Measurements from ENCODE around the gene BUD23. TPM values are rescaled to one million over a fixed set of nuclear protein-coding genes. Genes with fewer than 3 reads are reported as not detected.

BUD23 gene
- total RNA-seq, 4 donors from 2014 or later = 22.5 to 50.6 (median 39.3) TPM

DNA sequence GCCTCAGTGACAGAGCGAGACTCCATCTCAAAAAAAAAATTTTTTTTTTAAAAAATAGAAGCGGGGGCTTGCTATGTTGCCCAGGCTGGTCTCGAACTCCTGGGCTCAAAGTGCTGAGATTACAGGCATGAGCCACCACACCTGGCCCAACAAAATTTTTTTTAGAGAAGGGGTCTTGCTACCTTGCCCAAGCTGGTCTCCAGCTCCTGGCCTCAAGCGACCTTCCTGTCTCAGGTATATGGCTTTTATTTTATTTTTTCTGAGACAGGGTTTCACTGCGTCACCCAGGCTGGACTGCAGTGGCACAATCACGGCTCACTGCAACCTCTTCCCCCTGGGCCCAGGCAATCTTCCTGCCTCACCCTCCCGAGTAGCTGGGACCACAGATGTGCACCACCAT is 56.8 kb downstream of the BUD23 start:
- WGBS, 2 donors = 89 to 91% methylated on average over 7 of the region's 7 CpGs
- Histone ChIP-seq H3K4me3 (no peak overlapping the region), H3K4me1 (peaks cover 0 to 33% (median 12%) of the 10 kb centered on the region in 4 donors), H3K27me3 (no peaks in the 10 kb centered on the region), H3K27ac (peak overlapping the region in 1 of 4 donors; percentile 91), H3K9me3 (no peaks in the 10 kb centered on the region), H3K36me3 (peaks cover 0 to 18% (median 0%) of the 10 kb centered on the region in 3 donors)
- TF ChIP-seq EP300 (IDR thresholded peaks at IDR 0.05) = no peak
- TF ChIP-seq, protein P1, sequence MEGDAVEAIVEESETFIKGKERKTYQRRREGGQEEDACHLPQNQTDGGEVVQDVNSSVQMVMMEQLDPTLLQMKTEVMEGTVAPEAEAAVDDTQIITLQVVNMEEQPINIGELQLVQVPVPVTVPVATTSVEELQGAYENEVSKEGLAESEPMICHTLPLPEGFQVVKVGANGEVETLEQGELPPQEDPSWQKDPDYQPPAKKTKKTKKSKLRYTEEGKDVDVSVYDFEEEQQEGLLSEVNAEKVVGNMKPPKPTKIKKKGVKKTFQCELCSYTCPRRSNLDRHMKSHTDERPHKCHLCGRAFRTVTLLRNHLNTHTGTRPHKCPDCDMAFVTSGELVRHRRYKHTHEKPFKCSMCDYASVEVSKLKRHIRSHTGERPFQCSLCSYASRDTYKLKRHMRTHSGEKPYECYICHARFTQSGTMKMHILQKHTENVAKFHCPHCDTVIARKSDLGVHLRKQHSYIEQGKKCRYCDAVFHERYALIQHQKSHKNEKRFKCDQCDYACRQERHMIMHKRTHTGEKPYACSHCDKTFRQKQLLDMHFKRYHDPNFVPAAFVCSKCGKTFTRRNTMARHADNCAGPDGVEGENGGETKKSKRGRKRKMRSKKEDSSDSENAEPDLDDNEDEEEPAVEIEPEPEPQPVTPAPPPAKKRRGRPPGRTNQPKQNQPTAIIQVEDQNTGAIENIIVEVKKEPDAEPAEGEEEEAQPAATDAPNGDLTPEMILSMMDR (IDR thresholded peaks at IDR 0.05) = no peak
- no peak for TF ChIP-seq POLR2A (IDR thresholded peaks at IDR 0.05)
- no peak for DNase-seq (ENCODE audit: low spot score in 2 of 2)

GRCh38 chr7:73740771-73741170 is 57.4 kb downstream of the BUD23 start:
- Histone ChIP-seq H3K36me3 (peaks cover 0 to 12% (median 0%) of the 10 kb centered on the region in 3 donors), H3K4me3 (no peak overlapping the region), H3K9me3 (no peaks in the 10 kb centered on the region), H3K4me1 (peaks cover 0 to 33% (median 12%) of the 10 kb centered on the region in 4 donors), H3K27me3 (no peaks in the 10 kb centered on the region), H3K27ac (no peak overlapping the region)
- no peak for TF ChIP-seq EP300 (IDR thresholded peaks at IDR 0.05)
- no peak for TF ChIP-seq POLR2A (IDR thresholded peaks at IDR 0.05)
- TF ChIP-seq, protein P1 (IDR thresholded peaks at IDR 0.05) = no peak
- WGBS, 2 donors = 66 to 70% methylated on average over 5 of the region's 5 CpGs
- DNase-seq (ENCODE audit: low spot score in 2 of 2) = no peak

DNA sequence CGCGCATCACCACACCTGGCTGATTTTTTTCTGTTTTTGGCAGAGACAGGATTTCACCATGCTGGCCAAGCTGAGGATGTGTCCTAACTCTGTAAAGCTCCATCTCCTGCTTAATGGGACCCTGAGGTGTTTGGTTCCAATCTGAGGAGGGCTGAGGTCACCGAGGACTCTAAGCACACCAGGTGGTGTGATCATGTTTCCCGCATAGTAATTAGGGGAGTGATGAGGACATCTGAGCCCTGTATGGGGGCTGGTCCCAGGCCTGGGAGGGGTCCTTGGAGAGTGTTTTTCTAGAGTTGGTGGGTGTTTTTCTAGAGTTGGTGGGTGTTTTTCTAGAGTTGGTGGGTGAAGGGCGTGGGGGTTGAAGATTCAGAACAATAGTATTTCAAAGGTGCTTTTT is 58.2 kb downstream of the BUD23 start:
- H3K27ac ChIP-seq = peak overlapping the region in 1 of 4 donors; percentile 68
- TF ChIP-seq POLR2A (IDR thresholded peaks at IDR 0.05) (no peak), EP300 (IDR thresholded peaks at IDR 0.05) (no peak)
- TF ChIP-seq, protein P1 (IDR thresholded peaks at IDR 0.05) = no peak

DNA sequence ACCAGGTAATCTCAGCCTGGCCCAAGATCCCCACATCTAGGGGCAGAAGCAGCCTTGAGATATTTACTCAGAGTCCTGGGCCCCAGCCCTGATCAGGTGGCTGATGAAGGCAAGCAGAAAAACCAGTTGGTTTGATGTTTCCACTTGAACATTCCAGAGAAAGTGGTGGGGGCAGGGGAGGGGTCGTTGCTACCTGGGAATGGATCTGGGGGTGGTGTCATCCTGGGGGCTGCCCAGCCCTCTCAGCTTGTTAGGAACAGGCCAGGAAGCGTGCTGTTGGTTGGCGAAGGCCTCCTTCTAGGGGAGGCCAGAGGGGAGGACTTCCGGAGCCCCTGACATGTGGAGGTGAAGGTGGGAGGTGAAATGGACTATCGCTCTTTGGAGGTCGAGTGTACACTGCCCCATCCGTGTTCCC is 58.9 kb downstream of the BUD23 start:
- H3K27ac ChIP-seq = peak overlapping the region in 1 of 4 donors; percentile 68
- H3K27me3 ChIP-seq = no peaks in the 10 kb centered on the region
- H3K4me1 ChIP-seq = peaks cover 0 to 29% (median 12%) of the 10 kb centered on the region in 4 donors
- 52 to 62% methylated on average over 7 of the region's 7 CpGs for WGBS, 2 donors
- TF ChIP-seq EP300 (IDR thresholded peaks at IDR 0.05) (no peak), POLR2A (IDR thresholded peaks at IDR 0.05) (no peak)
- TF ChIP-seq, protein P1 (IDR thresholded peaks at IDR 0.05) = no peak
- no peaks in the 10 kb centered on the region for H3K9me3 ChIP-seq
- H3K4me3 ChIP-seq = no peak overlapping the region
- DNase-seq (ENCODE audit: low spot score in 2 of 2) = no peak
- H3K36me3 ChIP-seq = no peaks in the 10 kb centered on the region

More for the DNA sequence above, 58.2 kb downstream of the BUD23 start:
- H3K4me1 ChIP-seq = peaks cover 0 to 33% (median 12%) of the 10 kb centered on the region in 4 donors
- H3K36me3 ChIP-seq = peaks cover 0 to 5% (median 0%) of the 10 kb centered on the region in 3 donors
- H3K4me3 ChIP-seq = no peak overlapping the region
- H3K27me3 ChIP-seq = no peaks in the 10 kb centered on the region
- WGBS, 2 donors = 80 to 84% methylated on average over 5 of the region's 5 CpGs
- no peak for DNase-seq (ENCODE audit: low spot score in 2 of 2)
- H3K9me3 ChIP-seq = no peaks in the 10 kb centered on the region

DNA sequence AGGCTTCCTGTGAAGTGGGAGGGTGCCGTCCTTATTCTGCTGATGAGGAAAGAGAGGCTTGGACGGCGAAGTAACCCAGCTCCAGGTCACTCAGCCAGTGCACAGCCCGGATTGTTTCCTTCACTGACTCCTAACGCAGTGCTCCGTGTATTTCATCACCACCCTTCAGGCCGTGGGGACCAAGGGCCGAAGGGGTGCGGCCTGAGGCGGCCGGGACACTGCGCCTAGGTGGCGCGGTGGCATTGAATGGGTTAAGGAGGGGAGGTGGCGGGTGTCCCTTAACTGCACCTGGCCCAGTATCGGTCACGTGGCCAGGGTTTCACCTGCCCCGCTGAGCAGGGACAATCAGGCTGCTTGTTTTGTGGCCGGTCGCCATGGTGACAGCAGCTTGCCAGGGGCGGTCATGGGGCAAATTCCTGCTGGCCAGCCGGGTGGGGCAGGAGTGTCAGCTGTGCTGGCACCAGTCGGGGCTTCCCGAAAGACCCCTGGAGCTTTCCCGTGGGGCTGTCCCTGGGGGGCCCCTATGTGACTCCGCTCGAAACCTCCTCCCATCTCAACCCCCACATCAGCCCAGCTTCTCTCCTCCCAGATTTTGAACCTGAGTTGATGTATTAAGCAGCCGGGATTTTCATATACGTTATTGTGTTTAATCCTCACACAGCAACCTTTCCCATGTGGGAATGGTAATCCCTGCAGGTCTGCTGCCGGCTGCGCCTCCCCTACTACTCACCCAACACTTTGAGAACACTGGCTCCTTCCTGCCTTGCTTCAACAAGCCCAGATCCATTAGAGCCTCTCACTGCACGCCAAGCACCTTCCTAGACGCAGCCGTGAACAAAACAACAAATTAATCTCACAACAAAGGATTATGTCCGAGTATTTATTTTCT is 59.6 kb downstream of the BUD23 start:
- Histone ChIP-seq H3K27ac (peak overlapping the region in 1 of 4 donors; percentile 68), H3K9me3 (no peaks in the 10 kb centered on the region), H3K4me3 (no peak overlapping the region), H3K36me3 (no peaks in the 10 kb centered on the region), H3K4me1 (peaks cover 0 to 23% (median 7%) of the 10 kb centered on the region in 4 donors), H3K27me3 (no peaks in the 10 kb centered on the region)
- 23 to 38% methylated on average over 31 to 33 of the region's 35 CpGs for WGBS, 2 donors
- no peak for DNase-seq (ENCODE audit: low spot score in 2 of 2)
- TF ChIP-seq, protein P1 (IDR thresholded peaks at IDR 0.05) = no peak
- TF ChIP-seq POLR2A (IDR thresholded peaks at IDR 0.05) (no peak), EP300 (IDR thresholded peaks at IDR 0.05) (no peak)

Measured in tibial nerve (tissue), 4 donors.